NOMO-1 treated with DMSO at 0.1 percent for 48 hours (cell line): ENCODE data around the gene TYW3.
"Not testable (repeated sequence)": the region's sequence is repeated elsewhere in the genome, so short reads cannot be mapped to it uniquely, and the experiment has no call there.

Experiments used
- DNase-seq: peaks from one replicate; lab custom pipeline; 2025; ENCODE audit not compliant: unreplicated experiment; lab: John Stamatoyannopoulos, UW

Gene TYW3

DNA sequence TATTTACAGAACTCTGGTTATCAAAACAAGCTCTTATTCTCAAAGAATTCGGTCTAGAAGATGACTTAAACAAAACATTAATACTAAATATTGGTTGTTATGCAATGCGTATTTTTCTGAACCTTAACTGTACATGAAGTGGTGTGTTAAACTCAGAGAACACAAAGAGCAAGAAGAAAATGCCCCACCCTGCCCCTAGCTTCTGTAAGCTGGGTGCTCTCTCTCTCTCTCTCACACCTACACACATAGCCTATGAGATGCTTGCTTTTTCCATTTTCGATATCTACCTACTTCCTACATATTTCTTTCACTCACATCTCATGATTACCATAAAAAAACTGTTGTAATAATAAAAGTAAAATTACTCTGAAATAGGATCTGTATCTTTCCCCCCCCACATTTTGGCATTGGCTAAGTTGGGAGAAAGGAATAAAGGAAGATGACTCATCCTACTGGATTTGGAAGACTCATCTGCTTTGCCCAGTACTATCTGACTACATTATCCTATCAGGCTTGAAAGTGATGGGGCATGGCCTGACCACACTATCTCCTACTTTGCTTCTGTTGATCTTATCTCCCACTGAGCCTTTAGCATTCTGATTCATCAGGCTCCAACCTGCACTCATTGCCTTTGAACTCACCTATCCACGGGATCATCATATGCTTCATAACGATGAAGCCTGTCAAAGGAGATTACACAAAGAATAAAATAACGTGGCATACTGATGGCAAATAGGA is 3.0 kb upstream of the TYW3 start:
- DNase-seq = no peak

DNA sequence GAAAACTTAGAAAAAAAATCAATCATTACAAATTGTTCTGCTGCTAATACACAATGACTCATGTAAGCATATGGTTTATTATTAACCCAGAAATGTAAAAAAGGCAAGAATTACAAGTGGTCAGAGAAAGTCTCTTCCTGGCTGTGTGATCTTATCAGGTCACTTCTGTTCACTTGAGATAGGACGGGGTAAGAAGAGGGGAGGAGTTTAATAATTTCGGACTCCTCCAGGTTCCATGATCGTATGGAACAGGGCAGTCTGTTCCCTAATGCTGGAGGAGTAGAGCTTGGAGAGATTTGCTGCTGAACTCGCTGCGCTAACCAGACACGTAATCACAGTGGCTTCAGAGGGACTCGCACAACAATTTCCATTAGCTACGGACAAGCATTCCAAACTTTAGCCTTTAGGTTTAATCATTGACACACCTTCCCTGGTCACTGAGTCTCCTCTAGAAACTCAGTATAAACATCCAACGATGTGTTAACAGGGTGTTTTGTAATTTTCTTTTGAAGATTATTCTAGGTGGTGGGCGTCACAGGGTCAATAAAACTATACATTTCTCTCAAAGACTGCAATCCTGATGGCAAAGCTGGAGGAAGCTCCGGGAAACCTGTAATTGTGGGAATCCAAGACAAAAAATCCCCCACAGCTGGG is 1.4 kb upstream of the TYW3 start:
- no peak for DNase-seq

DNA sequence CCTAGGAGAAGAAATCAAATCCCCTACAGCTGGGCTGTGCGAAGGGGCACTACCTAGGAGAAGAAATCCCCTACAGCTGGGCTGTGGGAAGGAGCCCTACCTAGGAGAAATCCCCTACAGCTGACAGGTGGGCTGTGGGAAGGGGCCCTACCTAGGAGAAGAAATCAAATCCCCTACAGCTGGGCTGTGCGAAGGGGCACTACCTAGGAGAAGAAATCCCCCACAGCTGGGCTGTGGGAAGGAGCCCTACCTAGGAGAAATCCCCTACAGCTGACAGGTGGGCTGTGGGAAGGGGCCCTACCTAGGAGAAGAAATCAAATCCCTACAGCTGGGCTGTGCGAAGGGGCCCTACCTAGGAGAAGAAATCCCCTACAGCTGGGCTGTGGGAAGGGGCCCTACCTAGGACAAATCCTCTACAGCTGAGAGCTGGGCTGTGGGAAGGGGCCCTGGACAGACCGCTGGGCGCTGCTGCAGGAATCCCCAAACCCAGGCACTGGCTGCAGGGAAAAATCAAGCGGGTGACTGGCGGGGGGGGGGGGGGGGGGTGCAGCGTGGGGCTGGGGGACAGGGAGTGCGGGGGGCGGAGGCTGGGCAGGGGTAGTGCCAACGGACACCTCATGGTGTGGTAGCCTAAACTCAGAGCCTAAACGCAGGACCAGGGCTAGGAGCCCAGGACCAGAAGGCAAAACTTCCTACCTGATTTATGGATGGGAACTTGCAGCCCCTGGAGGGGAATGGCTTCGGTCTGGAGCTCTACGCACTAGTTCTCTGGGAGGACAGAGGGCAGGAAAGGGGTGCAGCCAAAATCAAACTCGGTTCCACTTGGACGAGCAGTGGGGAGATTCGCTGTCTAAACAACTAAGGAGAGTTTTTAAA is 643 bp upstream of the TYW3 start:
- not testable (repeated sequence) for DNase-seq

DNA sequence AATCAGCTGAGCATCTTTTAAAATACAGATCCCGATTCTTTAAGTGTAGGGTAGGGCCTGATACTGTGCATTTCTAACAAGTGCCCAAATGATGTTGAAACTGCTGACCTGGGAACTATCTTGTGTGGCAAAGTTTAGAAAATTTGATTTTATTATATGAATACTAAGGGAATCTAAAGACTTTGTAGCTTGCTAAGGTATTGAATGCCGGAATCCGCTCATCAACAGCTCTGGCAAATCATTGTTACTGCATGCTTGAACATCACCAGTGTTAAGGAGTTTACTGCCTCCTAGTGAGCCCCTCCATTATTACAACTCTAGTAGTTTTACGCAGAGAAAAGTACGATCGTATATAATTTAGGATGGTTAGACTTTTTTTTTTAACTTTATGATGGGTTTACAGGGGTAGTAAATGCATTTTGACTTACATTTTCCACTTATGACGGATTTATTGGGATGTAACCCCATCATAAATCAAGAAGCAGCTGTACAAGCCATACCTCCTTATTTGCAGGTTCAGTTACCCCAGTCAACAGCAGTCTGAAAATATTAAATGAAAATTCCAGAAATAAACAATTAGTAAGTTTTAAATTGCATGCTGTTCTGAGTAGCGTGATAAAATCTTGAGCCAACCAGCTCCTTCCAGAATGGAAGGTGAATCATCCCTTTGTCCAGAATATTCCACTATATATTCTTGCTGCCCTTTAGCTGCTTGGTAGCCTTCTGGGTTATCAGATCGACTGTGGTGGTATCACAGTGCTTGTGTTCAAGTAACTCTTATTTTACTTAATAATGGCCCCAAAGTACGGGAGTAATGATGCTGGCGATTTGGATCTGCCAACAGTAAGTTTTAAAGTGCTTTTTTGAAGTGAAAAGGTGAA is 892 bp downstream of the TYW3 start:
- DNase-seq = peak; percentile 79

DNA sequence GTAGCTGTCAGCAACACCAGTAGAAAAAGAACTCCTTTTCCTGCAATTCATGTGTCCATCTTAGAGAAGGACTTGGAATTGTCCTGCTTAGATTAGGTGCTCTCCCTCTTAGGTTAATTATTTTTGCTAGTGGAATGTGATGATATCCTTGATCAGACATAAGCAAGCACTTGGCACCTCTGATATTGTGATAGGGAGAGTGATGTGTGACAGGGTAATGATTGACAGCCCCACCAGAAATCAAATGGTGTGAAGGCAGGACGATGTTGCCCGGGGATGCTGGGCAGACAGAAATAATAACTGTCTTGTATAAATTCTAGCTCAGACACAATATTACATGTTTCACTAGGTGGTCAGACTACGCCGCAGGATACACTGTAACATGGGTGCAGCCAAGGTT is 4.4 kb downstream of the TYW3 start:
- DNase-seq = no peak

DNA sequence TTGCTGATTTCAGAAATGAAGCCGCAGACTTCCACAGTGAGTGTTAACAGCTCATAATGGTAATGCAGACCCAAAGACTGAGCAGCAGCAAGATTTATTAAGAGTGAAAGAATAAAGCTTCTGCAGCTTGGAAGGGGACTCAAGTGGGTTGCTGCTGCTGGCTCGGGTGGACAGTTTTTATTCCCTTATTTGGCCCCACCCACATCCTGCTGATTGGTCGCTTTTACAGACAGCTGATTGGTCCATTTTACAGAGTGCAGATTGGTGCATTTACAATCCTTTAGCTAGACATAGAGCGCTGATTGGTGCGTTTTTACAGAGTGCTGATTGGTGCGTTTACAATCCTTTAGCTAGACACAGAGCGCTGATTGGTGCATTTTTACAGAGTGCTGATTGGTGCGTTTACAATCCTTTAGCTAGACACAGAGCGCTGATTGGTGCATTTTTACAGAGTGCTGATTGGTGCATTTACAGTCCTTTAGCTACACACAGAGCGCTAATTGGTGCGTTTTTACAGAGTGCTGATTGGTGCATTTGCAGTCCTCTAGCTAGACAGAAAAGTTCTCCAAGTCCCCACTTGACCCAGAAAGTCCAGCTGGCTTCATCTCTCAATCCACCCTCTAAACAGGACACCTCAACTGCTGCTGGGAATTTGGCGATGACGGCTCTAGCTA is 7.5 kb downstream of the TYW3 start:
- DNase-seq = not testable (repeated sequence)

DNA sequence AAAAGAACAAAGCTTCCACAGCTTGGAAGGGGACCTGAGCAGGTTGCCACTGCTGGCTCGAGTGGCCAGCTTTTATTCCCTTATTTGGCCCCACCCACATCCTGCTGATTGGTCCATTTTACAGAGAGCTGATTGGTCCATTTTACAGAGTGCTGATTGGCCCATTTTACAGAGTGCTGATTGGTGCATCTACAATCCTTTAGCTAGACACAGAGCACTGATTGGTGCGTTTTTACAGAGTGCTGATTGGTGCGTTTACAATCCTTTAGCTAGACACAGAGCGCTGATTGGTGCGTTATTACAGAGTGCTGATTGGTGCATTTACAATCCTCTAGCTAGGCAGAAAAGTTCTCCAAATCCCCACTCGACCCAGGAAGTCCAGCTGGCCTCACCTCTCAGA is 12.3 kb downstream of the TYW3 start:
- DNase-seq = not testable (repeated sequence)

DNA sequence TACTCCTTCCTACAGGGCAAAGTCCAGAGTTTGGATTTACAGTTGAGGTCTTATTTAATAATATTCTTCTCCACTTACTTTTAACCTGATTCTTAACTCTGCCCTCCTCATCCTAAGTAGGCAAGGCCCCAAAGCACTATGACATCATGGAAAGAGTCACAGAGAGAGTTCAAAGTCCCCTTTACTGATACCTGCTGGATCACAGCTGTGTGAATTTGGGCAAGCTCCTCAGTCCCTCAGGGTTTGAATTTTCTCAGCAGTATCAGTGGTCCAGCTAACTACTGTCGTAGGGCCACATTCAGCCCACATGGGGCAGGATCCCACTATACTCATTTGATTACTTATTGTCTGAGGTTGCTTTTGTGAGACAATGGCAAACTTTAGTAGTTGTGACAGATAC is 16.0 kb downstream of the TYW3 start:
- DNase-seq = no peak

DNA sequence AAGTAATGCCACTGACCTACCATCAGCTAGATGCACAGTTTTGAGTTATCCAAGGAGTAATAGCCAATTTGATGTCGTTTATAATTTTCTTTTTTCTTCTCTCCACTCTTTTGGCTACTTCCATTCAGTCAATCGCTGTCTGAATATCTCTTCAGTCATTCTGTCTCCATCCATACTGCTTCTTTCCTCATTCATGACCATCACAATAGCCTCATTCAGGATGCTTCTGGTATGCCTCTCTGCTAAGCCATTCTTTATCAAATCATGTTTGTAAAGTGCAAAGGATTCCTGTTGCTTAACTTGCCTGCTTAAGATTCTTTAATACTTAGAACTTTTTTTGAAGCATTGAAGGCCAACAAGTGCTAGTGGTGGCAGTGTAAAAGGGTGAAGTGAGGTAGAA is 20.2 kb downstream of the TYW3 start:
- no peak for DNase-seq

DNA sequence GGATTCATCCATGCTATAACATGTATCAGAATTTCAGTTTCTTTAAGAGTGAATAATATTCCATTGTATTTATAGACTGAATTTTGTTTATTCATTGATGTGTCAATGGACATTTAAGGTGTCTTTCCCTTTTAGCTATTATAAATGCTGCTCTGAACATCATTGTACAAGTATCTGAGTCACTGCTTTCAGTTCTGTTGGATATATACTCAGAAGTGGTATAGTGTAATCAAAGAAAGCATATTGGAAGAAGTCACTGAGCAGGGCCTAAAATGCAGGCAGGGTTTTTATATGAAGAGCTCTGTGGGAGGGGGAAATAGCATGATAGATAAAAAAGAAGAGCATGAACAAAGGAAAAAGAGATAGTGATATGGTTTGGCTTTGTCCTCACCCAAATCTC is 22.5 kb downstream of the TYW3 start:
- DNase-seq = no peak

DNA sequence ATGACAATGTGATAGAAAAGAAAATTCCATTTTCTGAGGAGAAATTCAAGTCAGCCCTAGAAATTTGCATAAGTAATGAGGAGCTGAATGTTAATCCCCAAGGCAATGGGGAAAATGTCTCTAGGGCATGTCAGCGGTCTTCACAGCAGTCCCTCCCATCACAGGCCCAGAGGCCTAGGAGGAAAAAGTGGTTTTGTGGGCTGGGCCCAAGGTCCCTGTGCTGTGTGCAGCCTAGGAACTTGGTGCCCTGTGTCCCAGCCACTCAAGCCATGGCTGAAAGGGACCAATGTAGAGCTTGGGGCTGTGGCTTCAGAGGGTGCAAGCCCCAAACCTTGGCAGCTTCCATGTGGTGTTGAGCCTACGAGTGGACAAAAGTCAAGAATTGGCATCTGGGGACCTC is 23.7 kb downstream of the TYW3 start:
- DNase-seq = not testable (repeated sequence)

DNA sequence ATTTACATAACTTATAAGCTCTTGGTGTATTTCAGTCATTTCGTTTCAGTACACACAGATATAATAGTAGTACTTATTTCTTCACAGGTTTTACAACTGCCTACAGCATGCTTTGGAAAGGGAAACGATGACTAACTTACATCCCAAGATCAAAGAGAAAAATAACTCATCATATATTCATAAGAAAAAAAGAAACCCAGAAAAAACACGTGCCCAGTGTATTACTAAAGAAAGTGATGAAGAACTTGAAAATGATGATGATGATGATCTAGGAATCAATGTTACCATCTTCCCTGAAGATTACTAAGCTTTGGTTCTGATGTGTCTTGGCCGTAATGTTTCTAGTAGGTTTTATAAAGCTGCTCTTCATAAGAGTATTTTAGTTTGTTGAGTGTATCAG is 30.9 kb downstream of the TYW3 start:
- DNase-seq = no peak

DNA sequence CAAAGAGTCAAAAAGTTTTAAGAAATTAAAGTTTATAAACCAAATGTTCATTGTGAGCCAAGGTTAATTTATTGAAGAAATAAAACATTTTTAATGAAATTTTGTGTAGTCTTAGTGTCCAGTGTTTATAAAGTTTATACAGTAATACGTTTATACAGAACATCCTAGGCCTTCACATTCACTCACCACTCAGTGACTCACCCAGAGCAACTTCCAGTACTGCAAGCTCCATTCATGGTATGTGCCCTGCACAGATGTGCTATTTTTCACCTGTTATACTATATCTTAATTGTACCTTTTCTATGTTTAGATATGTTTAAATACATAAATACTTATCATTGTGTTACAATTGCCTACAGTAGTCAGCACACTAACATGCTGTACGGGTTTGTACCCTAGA is 33.6 kb downstream of the TYW3 start:
- DNase-seq = no peak

DNA sequence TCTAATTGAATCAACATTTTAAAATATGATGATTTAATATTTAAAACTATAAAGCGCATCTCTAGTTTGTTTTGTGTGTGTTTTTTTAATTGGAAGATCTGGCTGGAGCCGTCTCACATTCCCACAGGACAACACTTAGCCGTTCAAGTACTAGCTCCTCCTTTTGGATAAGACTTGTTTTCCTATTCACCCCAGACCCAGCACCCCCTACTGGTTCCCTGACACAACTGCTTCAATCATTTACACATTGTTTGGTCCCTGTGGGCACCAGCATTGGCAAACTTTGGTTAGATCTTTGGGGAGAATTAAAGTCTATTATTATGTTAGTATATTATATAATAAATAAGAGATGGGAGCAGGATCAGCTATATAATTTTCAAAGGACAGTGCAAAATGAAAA is 34.5 kb downstream of the TYW3 start:
- no peak for DNase-seq

DNA sequence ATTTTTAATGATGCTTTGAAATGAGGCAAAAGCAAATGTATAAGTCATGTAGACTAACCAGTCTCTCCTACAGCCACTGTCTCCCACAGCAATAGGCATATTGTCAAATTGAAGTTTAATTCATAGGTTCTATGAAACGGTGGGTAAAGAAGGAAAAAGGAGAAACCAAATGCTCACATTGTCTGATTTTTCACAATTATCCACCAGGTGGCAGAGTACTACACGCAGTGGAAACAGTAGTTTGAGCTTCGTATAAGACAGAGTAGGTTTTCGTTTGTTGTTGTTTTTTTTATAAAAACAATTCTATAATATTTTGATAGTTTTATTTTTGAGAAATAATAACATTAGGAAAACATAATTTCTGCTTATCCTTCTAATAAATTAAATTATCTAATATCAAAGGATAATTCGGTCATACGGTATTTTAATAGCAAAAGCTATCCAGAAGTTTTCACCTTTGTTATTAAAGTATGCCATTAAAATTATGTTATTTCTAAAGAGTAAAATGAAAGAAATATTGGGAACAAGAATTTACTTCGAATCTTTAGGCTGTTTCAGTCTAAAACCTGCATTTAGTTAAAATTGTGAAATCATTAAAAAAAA is 39.1 kb downstream of the TYW3 start:
- peak; percentile 29 for DNase-seq

DNA sequence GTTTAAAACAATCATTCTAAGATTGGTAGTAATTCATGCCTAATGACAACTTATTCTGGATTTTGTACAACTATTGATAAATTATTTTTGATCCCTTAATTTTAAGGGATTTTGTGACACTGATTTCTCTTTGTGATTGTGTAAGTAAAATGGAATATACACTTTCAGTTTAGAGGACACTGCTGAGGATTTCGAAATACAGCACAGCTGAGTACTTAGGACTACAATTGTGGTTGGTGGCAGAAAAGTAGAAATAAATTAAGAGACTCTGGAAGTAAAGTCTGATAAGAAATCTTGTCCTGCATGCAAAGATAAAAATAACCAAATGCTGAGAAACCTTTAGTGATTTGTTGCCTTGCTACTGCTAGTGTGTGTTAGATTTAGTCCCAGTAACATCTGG is 40.0 kb downstream of the TYW3 start:
- DNase-seq = peak; percentile 26

DNA sequence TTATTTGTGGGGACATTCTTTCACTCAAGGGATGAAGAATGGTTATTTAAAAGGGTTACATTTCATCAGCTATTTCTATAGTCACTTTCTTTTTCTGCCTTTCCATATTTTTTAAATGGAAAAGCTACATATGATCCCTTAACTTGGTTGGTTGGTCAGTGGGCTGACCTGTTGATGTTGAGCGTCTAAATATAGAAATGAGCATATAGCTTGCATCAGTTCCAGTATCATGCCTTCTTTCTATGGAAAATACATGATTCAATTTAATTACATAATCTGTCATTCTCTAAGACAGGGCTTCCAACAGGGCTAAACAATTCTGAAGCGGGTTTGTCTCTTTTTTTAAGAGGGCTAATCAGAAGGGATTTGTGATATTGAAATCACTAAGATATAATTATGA is 40.6 kb downstream of the TYW3 start:
- DNase-seq = no peak

DNA sequence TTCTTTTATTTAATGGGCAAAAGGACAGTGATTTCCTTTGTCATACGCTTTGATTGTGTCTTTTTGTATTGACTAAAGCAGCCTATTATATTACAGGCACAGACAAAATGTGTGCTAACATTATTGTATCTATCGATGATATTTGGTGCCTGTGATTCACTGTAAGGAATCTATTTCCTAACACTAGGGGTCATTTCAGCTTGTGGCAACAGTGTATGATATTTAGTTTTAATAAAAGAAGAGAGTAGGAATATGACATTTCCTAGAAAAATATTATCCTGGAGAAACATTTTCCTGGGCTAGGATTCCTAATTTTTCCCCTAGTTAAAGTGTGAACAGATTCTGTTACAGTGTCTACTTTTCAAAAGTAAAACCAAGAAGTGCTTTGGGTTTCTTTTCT is 42.8 kb downstream of the TYW3 start:
- no peak for DNase-seq

DNA sequence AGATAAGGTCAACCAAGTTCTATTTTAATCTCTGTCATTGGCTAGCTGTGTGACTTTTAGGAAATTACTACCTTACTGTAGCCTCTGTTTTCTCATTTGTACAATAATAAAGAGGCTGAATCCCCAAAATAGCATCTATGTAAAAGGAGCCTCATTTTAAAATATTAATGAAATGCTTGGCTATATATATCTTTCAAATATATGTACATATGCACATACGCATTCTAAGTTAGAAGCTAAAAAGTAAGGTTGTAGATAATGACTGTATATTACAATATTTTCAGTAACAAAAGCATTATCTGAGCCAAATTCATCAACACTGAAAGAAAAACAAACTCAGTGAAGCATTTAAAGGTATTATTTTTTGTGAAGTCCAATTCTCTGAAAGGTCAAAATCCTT is 44.6 kb downstream of the TYW3 start:
- DNase-seq = no peak

DNA sequence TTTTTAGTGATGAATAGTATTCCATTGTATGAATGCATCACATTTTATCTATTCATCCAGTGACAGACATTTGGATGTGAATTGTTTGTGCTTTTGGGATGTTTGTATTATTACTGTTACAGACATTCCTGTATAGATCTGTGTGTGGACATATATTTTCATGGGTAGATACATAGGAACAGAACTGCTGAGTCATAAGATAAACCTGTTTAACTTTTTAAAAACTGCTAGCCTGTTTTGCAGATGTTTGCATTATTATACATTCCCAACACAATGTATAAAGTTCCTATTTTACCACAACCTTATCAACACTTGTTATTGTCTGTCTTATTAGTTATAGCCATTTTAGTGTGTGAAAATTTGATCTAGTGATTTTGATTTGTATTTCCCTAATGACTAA is 46.8 kb downstream of the TYW3 start:
- DNase-seq = no peak
